GM13977 (cell line): ENCODE data around the gene TRMT61A.

Experiments used
- DNase-seq: peaks from one replicate; pipeline ENCODE4 v3.0.0; 2012; ENCODE audit warnings: low spot score
- in situ Hi-C: fragments of 300-500 bp; cut with MboI; formaldehyde crosslinking; loops from one replicate; pipeline ENCODE4 v1.12.0; 2022; ENCODE audit warnings: low sequenced_read_pairs, low pct_unique_long_range_greater_than_20kb, mixed read lengths, inconsistent platforms; ENCODE audit not compliant: unreplicated experiment
- TF ChIP-seq, protein P1 (sequence below): IDR thresholded peaks from 2 replicates; pipeline ENCODE4 v1.5.1; 2012; ENCODE audit warnings: mild to moderate bottlenecking, control low read depth; ENCODE audit not compliant: insufficient read depth; ENCODE audit errors: extremely low read depth, missing control alignments

TRMT61A gene

DNA sequence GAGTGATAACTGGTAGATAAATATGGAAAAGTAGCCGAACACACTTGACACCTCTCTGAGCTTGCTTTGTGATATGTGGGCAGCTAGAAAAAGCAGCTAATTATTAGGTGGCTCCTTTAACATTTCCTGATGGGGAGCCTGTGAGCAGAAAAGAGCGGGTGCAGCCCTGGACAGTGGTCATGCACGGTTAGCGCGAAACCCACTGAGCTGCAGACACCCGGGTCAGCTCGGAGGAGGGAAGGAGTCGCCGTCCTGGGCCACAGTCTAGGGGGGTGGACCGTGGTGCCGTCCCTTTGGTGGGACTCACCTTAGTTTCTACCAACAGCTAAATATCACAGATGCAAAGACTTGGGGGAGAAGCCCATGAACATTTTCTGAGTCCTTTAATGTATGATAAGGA lies 40.4 kb downstream of the TRMT61A start:
- in situ Hi-C loops = no loop called here
- TF ChIP-seq, protein P1, sequence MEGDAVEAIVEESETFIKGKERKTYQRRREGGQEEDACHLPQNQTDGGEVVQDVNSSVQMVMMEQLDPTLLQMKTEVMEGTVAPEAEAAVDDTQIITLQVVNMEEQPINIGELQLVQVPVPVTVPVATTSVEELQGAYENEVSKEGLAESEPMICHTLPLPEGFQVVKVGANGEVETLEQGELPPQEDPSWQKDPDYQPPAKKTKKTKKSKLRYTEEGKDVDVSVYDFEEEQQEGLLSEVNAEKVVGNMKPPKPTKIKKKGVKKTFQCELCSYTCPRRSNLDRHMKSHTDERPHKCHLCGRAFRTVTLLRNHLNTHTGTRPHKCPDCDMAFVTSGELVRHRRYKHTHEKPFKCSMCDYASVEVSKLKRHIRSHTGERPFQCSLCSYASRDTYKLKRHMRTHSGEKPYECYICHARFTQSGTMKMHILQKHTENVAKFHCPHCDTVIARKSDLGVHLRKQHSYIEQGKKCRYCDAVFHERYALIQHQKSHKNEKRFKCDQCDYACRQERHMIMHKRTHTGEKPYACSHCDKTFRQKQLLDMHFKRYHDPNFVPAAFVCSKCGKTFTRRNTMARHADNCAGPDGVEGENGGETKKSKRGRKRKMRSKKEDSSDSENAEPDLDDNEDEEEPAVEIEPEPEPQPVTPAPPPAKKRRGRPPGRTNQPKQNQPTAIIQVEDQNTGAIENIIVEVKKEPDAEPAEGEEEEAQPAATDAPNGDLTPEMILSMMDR = no peak
- no peak for DNase-seq

DNA sequence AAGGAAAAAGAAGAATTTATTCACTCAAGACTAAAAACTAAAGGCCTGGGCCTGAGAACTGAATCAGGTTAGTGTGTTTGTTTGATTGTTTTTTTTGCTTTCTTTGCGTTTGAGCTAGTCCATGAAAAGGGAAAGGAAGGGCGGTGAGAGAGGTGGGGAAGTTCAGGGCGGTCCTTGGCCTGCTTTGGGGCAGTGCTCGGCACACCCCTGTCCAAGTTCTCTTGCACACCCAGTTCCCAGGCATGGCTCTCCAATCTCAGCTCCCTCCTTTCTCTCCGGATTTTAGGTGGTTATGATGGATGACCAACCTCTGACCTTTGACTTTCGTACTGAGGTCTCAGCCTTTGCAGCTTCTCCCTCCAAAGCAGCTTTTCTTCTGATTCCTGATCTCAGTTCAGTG lies 45.1 kb downstream of the TRMT61A start:
- DNase-seq = no peak
- in situ Hi-C loops = no loop called here
- TF ChIP-seq, protein P1 = no peak

DNA sequence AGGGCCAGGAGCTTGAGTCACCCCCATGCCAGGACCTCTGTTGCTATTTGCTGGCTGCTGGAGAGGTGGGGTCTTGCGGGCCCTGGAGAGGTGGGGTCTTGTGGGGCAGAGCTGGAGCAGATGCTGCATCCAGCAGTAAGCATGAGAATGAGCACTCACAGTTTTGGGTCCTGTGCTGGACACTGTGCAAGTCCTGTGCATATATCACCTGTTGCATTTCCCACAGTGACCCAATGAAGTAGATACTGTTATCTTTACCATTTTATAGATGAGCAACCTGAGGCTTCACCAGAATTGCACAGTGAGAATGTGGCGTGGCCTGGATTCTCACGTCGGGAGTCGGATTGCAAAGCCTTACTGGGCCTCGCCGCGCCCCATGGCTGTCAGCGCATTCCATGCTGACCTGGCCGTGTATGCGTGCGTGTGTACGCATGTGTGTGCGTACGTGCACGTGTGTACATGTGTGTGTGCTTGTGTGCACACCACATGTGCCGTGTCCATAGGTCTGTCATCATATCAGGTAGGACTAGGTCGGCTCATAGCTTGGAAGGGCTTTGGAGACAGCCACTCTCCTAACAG lies 45.8 kb downstream of the TRMT61A start:
- TF ChIP-seq, protein P1 = no peak
- DNase-seq = no peak
- in situ Hi-C loops = no loop called here

DNA sequence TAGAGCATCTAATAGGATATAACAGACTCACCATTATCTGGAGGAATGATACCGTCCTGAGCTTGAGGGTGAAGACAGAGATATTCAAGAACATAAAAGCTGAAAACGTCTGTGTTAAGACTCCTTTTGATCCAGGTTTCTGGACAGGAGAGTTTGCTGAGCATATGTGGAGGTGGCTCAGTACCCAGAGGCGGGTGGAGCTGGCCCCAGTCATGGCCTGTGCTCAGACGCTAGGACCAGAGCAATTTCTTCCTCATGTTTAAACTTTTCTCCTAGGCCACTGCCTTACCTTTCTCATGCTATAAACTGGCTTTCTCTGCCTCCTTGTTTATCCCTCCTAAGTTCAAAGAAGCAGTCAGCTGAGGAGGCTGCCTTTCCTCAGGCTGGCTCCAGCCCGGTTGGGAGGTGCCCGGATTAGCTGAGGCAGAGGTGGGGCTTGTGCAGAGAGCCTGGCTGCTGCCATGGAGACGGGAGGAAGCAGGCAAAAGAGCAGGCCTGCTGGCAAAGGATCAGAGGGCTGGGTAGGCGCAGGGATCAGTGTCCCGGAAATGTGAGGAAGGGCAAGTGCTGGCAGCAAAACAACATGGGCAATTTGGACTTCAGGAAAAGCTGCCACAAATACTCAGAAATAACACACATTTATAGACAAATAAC lies 47.5 kb downstream of the TRMT61A start:
- no peak for DNase-seq
- in situ Hi-C loops = no loop called here
- TF ChIP-seq, protein P1 = no peak

DNA sequence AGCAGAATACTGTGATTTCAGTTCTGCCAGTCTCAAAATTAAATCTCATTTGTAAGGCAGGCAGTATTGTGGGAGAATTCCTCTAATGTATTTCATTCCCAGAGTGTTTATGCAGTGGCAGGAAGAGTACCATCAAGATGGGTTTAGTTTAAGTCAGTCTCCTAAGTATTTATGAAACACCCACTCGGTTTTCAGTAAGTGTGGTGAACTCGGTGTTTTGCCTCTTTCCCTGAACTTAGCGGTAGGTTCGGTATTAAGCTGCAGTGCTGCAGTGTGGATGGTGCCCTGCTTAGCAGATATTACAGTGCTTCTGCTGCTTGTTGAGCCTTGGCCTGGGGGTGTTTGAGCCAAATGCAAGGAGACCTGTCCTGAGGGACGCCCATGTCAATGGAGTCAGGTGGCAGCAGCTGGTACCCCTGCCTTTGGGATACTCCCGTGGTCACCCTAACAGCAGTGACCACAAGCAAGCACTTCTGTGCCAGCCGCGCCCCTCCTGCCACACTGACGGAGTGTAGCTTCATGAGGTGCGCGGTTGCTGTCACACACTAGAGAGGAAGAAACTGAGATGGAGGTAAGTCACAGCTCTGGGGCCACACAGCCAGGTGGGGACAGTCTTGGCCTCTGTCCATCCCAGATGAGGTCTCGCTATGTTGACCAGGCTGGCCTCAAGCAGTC lies 49.5 kb downstream of the TRMT61A start:
- in situ Hi-C loops = no loop called here
- no peak for DNase-seq
- TF ChIP-seq, protein P1 = no peak

DNA sequence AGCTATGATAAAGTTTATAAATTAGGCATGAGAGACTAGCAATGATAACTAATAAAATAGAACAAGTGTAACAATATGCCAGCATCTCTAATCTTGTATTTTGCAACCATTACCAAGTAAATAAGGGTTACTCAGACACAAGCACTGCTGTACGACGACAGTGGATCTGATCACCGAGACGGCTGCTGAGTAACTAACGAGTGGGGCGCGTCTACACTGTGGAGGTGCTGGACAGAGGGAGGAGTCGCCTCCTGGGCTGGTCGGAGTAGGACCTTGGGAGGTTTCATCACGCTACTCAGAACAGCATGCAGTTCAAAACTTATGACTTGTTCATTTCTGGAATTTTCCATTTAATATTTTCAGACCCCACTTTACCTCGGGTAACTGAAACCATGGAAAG lies 52.2 kb downstream of the TRMT61A start:
- TF ChIP-seq, protein P1 = no peak
- in situ Hi-C loops = no loop called here

More for the DNA sequence above, 52.2 kb downstream of the TRMT61A start:
- no peak for DNase-seq
